Panc1 (cell line): ENCODE measurements around the gene HTT-AS.

ENCODE experiments used
- POLR2AphosphoS5 ChIP-seq: IDR thresholded peaks from 2 replicates; pipeline ENCODE4 v1.6.1; 2012; ENCODE audit warnings: mild to moderate bottlenecking, low read depth, low read length, moderate library complexity
- REST ChIP-seq, 2 experiments: IDR thresholded peaks; 2 replicates each; pipeline ENCODE4 v1.6.1; 2011 to 2012; ENCODE audit warnings: low read depth in 2 of 2, control low read depth in 1 of 2, low read length in 1 of 2, mild to moderate bottlenecking in 1 of 2, moderate library complexity in 1 of 2; ENCODE audit not compliant: insufficient read depth in 1 of 2
- TCF7L2 ChIP-seq: IDR thresholded peaks from 2 replicates; pipeline ENCODE4 v1.6.1; 2011; ENCODE audit warnings: mild to moderate bottlenecking, low read depth, low read length, inconsistent platforms
- TF ChIP-seq, protein P1 (sequence below): fragments of 450-650 bp; IDR thresholded peaks from 2 replicates; pipeline ENCODE4 v1.5.1; 2017; ENCODE audit warnings: mild to moderate bottlenecking

DNA sequence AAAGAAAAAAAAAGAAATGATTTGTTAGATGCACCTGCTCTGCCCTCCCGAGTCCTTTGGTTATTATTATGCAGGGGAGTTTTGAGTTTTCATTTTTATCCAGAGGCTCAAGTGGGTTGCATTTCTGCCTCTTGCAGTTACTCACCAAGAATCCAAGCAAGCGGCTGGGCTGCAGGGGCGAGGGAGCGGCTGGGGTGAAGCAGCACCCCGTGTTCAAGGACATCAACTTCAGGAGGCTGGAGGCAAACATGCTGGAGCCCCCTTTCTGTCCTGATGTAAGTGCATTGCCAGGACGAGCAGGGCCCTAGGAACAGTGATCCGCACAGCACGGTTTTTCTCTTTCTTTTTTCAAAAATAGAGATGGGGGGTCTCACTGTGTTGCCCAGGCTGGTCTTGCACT lies 39.1 kb downstream of the HTT-AS start:
- TF ChIP-seq, protein P1, sequence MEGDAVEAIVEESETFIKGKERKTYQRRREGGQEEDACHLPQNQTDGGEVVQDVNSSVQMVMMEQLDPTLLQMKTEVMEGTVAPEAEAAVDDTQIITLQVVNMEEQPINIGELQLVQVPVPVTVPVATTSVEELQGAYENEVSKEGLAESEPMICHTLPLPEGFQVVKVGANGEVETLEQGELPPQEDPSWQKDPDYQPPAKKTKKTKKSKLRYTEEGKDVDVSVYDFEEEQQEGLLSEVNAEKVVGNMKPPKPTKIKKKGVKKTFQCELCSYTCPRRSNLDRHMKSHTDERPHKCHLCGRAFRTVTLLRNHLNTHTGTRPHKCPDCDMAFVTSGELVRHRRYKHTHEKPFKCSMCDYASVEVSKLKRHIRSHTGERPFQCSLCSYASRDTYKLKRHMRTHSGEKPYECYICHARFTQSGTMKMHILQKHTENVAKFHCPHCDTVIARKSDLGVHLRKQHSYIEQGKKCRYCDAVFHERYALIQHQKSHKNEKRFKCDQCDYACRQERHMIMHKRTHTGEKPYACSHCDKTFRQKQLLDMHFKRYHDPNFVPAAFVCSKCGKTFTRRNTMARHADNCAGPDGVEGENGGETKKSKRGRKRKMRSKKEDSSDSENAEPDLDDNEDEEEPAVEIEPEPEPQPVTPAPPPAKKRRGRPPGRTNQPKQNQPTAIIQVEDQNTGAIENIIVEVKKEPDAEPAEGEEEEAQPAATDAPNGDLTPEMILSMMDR: no peak
- TF ChIP-seq POLR2AphosphoS5: no peak
- no peak for TF ChIP-seq TCF7L2
- TF ChIP-seq REST (IDR thresholded peaks at IDR 0.05; ENCODE audit: insufficient read depth in 1 of 2, low read depth in 2 of 2, low read length in 1 of 2): no peak
